Stomach (tissue), 9 donors: ENCODE measurements around the gene FAM240B. TPM values are rescaled to one million over a fixed set of nuclear protein-coding genes. Genes with fewer than 3 reads are reported as not detected.

Source experiments
- DNase-seq, 2 donors: peaks; one replicate each; pipeline versions ENCODE4 v3.0.0 to v3.0.0-alpha.2; 2013 to 2019
- H3K27ac ChIP-seq, 5 donors: fragments of 200-600 bp in 4 of 5; sonication (generic) in 4 of 5; one replicate each; pipeline ENCODE4 v1.5.1; 2013 to 2019; ENCODE audit warnings: mild to moderate bottlenecking in 1 of 5, moderate library complexity in 1 of 5
- H3K27me3 ChIP-seq, 3 donors: fragments of 200-600 bp; sonication (generic); one replicate each; pipeline ENCODE4 v1.5.1; 2017 to 2019; ENCODE audit warnings: mixed run types in 1 of 3
- H3K36me3 ChIP-seq, 4 donors: fragments of 200-600 bp; sonication (generic); 1 replicate in 3 of 4; 2 replicates in 1 of 4; pipeline ENCODE4 v1.5.1; 2016 to 2019
- H3K4me1 ChIP-seq, 4 donors: fragments of 200-600 bp; sonication (generic); one replicate each; pipeline ENCODE4 v1.5.1; 2016 to 2019
- H3K4me3 ChIP-seq, 4 donors: fragments of 200-600 bp; sonication (generic) in 3 of 4; one replicate each; pipeline ENCODE4 v1.5.1; 2016 to 2019; ENCODE audit warnings: mild to moderate bottlenecking in 1 of 4
- H3K9me3 ChIP-seq, 4 donors: fragments of 200-600 bp; sonication (generic); one replicate each; pipeline ENCODE4 v1.5.1; 2016 to 2019
- CTCF ChIP-seq, 7 experiments: fragments of 450-650 bp in 4 of 7; fragments of 200-600 bp in 3 of 7; sonication (generic) in 3 of 7; IDR thresholded peaks; one replicate each; pipeline ENCODE4 v1.5.1; 2016 to 2019; ENCODE audit warnings: antibody characterized with exemption in 7 of 7, control low read depth in 2 of 7, mild to moderate bottlenecking in 1 of 7
- EP300 ChIP-seq: sonication (generic); formaldehyde crosslinking; IDR thresholded peaks from one replicate; pipeline ENCODE4 v1.6.1; 2017; ENCODE audit warnings: antibody characterized with exemption
- POLR2A ChIP-seq, 4 donors: fragments of 450-650 bp; IDR thresholded peaks; one replicate each; pipeline ENCODE4 v1.6.1; 2016; ENCODE audit warnings: antibody characterized with exemption in 4 of 4, control low read depth in 2 of 4, mild to moderate bottlenecking in 1 of 4, moderate library complexity in 1 of 4
- POLR2AphosphoS5 ChIP-seq, 3 donors: sonication (generic); formaldehyde crosslinking; IDR thresholded peaks; one replicate each; pipeline ENCODE4 v1.6.1; 2016; ENCODE audit warnings: antibody characterized with exemption in 3 of 3
- WGBS, 5 donors: extraction: QIAGEN DNeasy Blood & Tissue Kit in 3 of 5; methylation state at CpG; one replicate each; pipeline versions ENCODE4 v1.1.5 to v1.1.7; 2013 to 2018; 5-methylcytosine and 5-hydroxymethylcytosine counted together
- intact Hi-C: fragments of 100-400 bp; cut with DNase I; formaldehyde crosslinking; loops from one replicate; pipeline ENCODE4 v1.15.1; 2023; ENCODE audit warnings: low total_unique reads
- polyA plus RNA-seq, 3 donors: library from polyadenylated mRNA; stranded (reverse); fragments of 200-250 nt; gene quantifications; one replicate each; pipeline ENCODE4 v1.2.3, GENCODE V29; 2013
- total RNA-seq, 5 donors: library from RNA; depleted of rRNA; stranded (reverse); fragments of >200 nt; gene quantifications; one replicate each; pipeline versions ENCODE4 v1.1.0 to v1.2.3, GENCODE V29; 2014 to 2016
- donor health status: healthy with polysubstance abuse.
- donor health status: Bipolar disorder and iron deficiency.
- donor health status: healthy.

Gene FAM240B
- total and polyA plus RNA-seq, 8 donors, result not detected

- Histone ChIP-seq H3K4me3 (no peak overlapping the region), H3K27ac (no peak overlapping the region), H3K9me3 (no peaks in the 10 kb centered on the region), H3K4me1 (no peaks in the 10 kb centered on the region), H3K36me3 (no peaks in the 10 kb centered on the region), H3K27me3 (peaks cover 0 to 12% (median 0%) of the 10 kb centered on the region in 3 donors)
- 63 to 75% (median 71%) methylated on average over 7 of the region's 7 CpGs for WGBS, 5 donors
- intact Hi-C loops, result no loop called here
- no peak for DNase-seq
- TF ChIP-seq EP300, result no peak
- no peak for TF ChIP-seq POLR2A (IDR thresholded peaks at IDR 0.05)
- no peak for TF ChIP-seq CTCF (IDR thresholded peaks at IDR 0.05)
- TF ChIP-seq POLR2AphosphoS5 (IDR thresholded peaks at IDR 0.05), result no peak
Observed at GRCh38 chr9:38652486-38652885, 67.4 kb downstream of the FAM240B start.

GRCh38 chr9:38652044-38652443, 67.9 kb downstream of the FAM240B start:
- no peak overlapping the region for H3K4me3 ChIP-seq
- H3K27ac ChIP-seq, result no peak overlapping the region
- TF ChIP-seq CTCF (IDR thresholded peaks at IDR 0.05) (no peak), POLR2AphosphoS5 (IDR thresholded peaks at IDR 0.05) (no peak), POLR2A (IDR thresholded peaks at IDR 0.05) (no peak), EP300 (no peak)
- H3K36me3 ChIP-seq, result no peaks in the 10 kb centered on the region
- 57 to 70% (median 67%) methylated on average over 2 of the region's 2 CpGs for WGBS, 5 donors
- H3K4me1 ChIP-seq, result no peaks in the 10 kb centered on the region
- peaks cover 0 to 12% (median 0%) of the 10 kb centered on the region in 3 donors for H3K27me3 ChIP-seq
- no peak for DNase-seq
- intact Hi-C loops, result no loop called here
- H3K9me3 ChIP-seq, result no peaks in the 10 kb centered on the region

- no peak overlapping the region for H3K27ac ChIP-seq
Observed at GRCh38 chr9:38651400-38652042, 68.4 kb downstream of the FAM240B start.

GRCh38 chr9:38650564-38650963, 69.4 kb downstream of the FAM240B start:
- TF ChIP-seq POLR2AphosphoS5 (IDR thresholded peaks at IDR 0.05), result no peak
- no peak for TF ChIP-seq EP300
- TF ChIP-seq POLR2A (IDR thresholded peaks at IDR 0.05), result no peak
- no peak for TF ChIP-seq CTCF (IDR thresholded peaks at IDR 0.05)
- intact Hi-C loops, result no loop called here
- no peak for DNase-seq
- H3K4me1 ChIP-seq, result no peaks in the 10 kb centered on the region
- WGBS, 5 donors, result 87 to 94% (median 91%) methylated on average over 8 of the region's 8 CpGs
- H3K27ac ChIP-seq, result no peak overlapping the region
- H3K4me3 ChIP-seq, result no peak overlapping the region
- no peaks in the 10 kb centered on the region for H3K36me3 ChIP-seq
- no peaks in the 10 kb centered on the region for H3K9me3 ChIP-seq
- peaks cover 0 to 5% (median 0%) of the 10 kb centered on the region in 3 donors for H3K27me3 ChIP-seq

More at GRCh38 chr9:38651400-38652042, 68.4 kb downstream of the FAM240B start:
- Histone ChIP-seq H3K27me3 (peaks cover 0 to 9% (median 0%) of the 10 kb centered on the region in 3 donors), H3K36me3 (no peaks in the 10 kb centered on the region), H3K4me3 (no peak overlapping the region), H3K4me1 (no peaks in the 10 kb centered on the region), H3K9me3 (no peaks in the 10 kb centered on the region)
- intact Hi-C loops, result no loop called here
- no peak for DNase-seq
- WGBS, 5 donors, result 56 to 64% (median 63%) methylated on average over 7 to 8 of the region's 8 CpGs
- TF ChIP-seq EP300, result no peak
- no peak for TF ChIP-seq POLR2AphosphoS5 (IDR thresholded peaks at IDR 0.05)
- no peak for TF ChIP-seq POLR2A (IDR thresholded peaks at IDR 0.05)
- TF ChIP-seq CTCF (IDR thresholded peaks at IDR 0.05), result no peak
